OCI-LY1 (cell line): ENCODE data around the gene SLC13A5.
A peak's percentile ranks its signal among the peaks of the same experiment; 100 is the strongest.
"Not testable (repeated sequence)": the region's sequence is repeated elsewhere in the genome, so short reads cannot be mapped to it uniquely, and the experiment has no call there.

Source experiments
- H2AFZ ChIP-seq: fragments of 200-600 bp; sonication (generic), shearing (Covaris generic); 2 replicates; pipeline ENCODE4 v1.6.0; 2014; ENCODE audit warnings: antibody characterized with exemption, mild to moderate bottlenecking, low read length
- H3F3A ChIP-seq: fragments of 200-600 bp; sonication (generic), shearing (Covaris generic); 2 replicates; pipeline ENCODE4 v1.6.0; 2014; ENCODE audit warnings: mild to moderate bottlenecking, antibody characterized with exemption, low read length, moderate library complexity; ENCODE audit not compliant: insufficient read depth
- H3K27ac ChIP-seq: fragments of 200-600 bp; sonication (generic); 2 replicates; pipeline ENCODE4 v1.5.1; 2014; ENCODE audit warnings: low read length, mixed run types, mild to moderate bottlenecking, low read depth; ENCODE audit not compliant: poor library complexity, severe bottlenecking
- H3K27me3 ChIP-seq: fragments of 200-600 bp; sonication (generic); 2 replicates; pipeline ENCODE4 v1.6.0; 2014; ENCODE audit warnings: antibody characterized with exemption, mild to moderate bottlenecking, low read length, moderate library complexity; ENCODE audit not compliant: insufficient read depth
- H3K36me3 ChIP-seq: fragments of 200-600 bp; sonication (generic); 2 replicates; pipeline ENCODE4 v1.6.1; 2014; ENCODE audit warnings: mild to moderate bottlenecking, antibody characterized with exemption, low read length, moderate library complexity, mixed read lengths; ENCODE audit not compliant: insufficient read depth
- H3K4me1 ChIP-seq: fragments of 200-600 bp; sonication (generic); 2 replicates; pipeline ENCODE4 v1.5.1; 2014; ENCODE audit warnings: mild to moderate bottlenecking, low read length, moderate library complexity; ENCODE audit not compliant: insufficient read depth, severe bottlenecking
- H3K4me2 ChIP-seq: fragments of 200-600 bp; sonication (generic), shearing (Covaris generic); 2 replicates; pipeline ENCODE4 v1.6.1; 2014; ENCODE audit warnings: low read length
- H3K4me3 ChIP-seq: fragments of 200-600 bp; sonication (generic); 2 replicates; pipeline ENCODE4 v1.5.1; 2014; ENCODE audit warnings: low read length, low read depth, mild to moderate bottlenecking, mixed read lengths; ENCODE audit not compliant: poor library complexity, severe bottlenecking
- H3K79me2 ChIP-seq: fragments of 200-600 bp; shearing (Covaris generic); 2 replicates; pipeline ENCODE4 v1.6.1; 2016; ENCODE audit warnings: mixed run types, low read length, mixed read lengths; ENCODE audit not compliant: insufficient read depth
- H3K9ac ChIP-seq: fragments of 200-600 bp; sonication (generic), shearing (Covaris generic); 2 replicates; pipeline ENCODE4 v1.6.1; 2014; ENCODE audit warnings: mild to moderate bottlenecking, low read length, mixed read lengths
- H3K9me2 ChIP-seq: fragments of 200-600 bp; sonication (generic), shearing (Covaris generic); 2 replicates; pipeline ENCODE4 v1.6.1; 2014; ENCODE audit warnings: low read depth, mild to moderate bottlenecking, low read length, mixed read lengths
- H3K9me3 ChIP-seq: fragments of 200-600 bp; shearing (Covaris generic); 2 replicates; pipeline ENCODE4 v1.6.1; 2014; ENCODE audit warnings: low read length, mixed read lengths
- H4K20me1 ChIP-seq: fragments of 200-600 bp; sonication (generic), shearing (Covaris generic); 2 replicates; pipeline ENCODE4 v1.6.0; 2016; ENCODE audit warnings: mild to moderate bottlenecking, low read length; ENCODE audit not compliant: insufficient read depth
- CTCF ChIP-seq: fragments of 200-600 bp; sonication (generic), shearing (Covaris generic); IDR thresholded peaks from 2 replicates; pipeline ENCODE4 v1.5.1; 2017; ENCODE audit warnings: mild to moderate bottlenecking, antibody characterized with exemption, low read length, moderate library complexity, mixed read lengths
- EZH2 ChIP-seq: fragments of 200-600 bp; sonication (generic), shearing (Covaris generic); IDR thresholded peaks from 2 replicates; pipeline ENCODE4 v1.8.0; 2017; ENCODE audit warnings: borderline replicate concordance, mixed run types, mild to moderate bottlenecking, antibody characterized with exemption, low read length, moderate library complexity, mixed read lengths

Gene SLC13A5

DNA sequence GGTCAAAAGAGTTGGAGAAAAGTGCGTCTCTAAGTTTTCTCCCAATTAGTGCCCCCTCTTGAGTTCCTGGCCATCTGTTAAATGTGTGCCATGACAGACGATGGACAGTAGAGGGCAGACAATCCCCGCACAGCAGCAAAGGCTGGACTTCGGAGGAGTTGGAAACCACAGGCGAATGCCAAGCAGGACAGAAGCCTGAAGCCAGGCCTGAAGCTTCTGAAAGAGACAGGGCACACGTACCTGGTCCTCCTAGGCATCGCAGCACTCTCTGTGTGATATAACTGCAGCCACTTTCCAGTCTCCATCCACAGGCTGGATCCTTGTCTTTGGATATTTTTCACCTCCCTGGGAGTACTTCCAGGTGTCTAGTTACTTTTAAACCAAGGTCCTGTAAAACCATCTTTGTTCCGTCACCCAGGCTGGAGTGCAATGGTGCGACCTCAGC lies 47.1 kb downstream of the SLC13A5 start:
- no peak for TF ChIP-seq EZH2
- peak; percentile 75 for TF ChIP-seq CTCF
- H2AFZ ChIP-seq, result no peak overlapping the region
- no peak overlapping the region for H3K27ac ChIP-seq
- no peaks in the 10 kb centered on the region for H3F3A ChIP-seq
- no peak overlapping the region for H3K9ac ChIP-seq
- H3K27me3 ChIP-seq, result no peaks in the 10 kb centered on the region
- H3K4me1 ChIP-seq, result peaks cover 5% of the 10 kb centered on the region
- H3K4me2 ChIP-seq, result no peak overlapping the region
- no peaks in the 10 kb centered on the region for H3K9me3 ChIP-seq
- no peak overlapping the region for H3K4me3 ChIP-seq
- no peaks in the 10 kb centered on the region for H3K9me2 ChIP-seq
- H3K36me3 ChIP-seq, result 0 out of 2 replicates have a peak, but pooled peaks cover 7% of the 10 kb centered on the region
- no peaks in the 10 kb centered on the region for H4K20me1 ChIP-seq
- no peaks in the 10 kb centered on the region for H3K79me2 ChIP-seq

- H3K4me3 ChIP-seq, H3K4me2 ChIP-seq, H3K79me2 ChIP-seq, H4K20me1 ChIP-seq, H3K9me2 ChIP-seq, H3K36me3 ChIP-seq, H3K9me3 ChIP-seq, H3F3A ChIP-seq, H3K27ac ChIP-seq, H2AFZ ChIP-seq, H3K27me3 ChIP-seq, H3K9ac ChIP-seq: not testable (repeated sequence)
- H3K4me1 ChIP-seq, result peaks cover 18% of the 10 kb centered on the region
Observed at GRCh38 chr17:6663200-6663599, 50.0 kb downstream of the SLC13A5 start.

DNA sequence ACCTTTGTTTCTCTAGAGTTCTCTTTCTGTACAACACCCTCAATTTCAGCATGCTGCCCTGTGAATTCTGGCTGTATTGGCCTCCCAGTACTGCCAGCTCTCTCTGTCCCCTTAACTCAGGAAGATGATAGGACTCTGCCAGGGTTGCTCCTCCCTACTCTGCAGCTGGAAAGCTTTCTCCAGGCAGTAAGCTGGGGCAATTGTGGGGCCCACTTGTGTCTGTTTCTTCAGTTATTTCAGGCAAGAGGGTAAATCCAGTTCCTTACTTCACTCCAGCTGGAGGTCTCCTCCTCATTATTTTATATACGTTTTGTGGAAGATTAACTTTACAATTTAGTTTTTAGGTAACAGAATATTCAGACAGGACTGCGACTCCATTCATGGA lies 51.7 kb downstream of the SLC13A5 start:
- Histone ChIP-seq H3K4me1 (peaks cover 27% of the 10 kb centered on the region), H3K9me3 (no peaks in the 10 kb centered on the region), H3K9ac (no peak overlapping the region), H3K9me2 (no peaks in the 10 kb centered on the region), H3K27me3 (no peaks in the 10 kb centered on the region), H3K36me3 (peaks cover 3% of the 10 kb centered on the region; the same call in 1 of the 2 replicates), H2AFZ (no peak overlapping the region), H3K4me2 (peak overlapping the region; percentile 17; the same call in 1 of the 2 replicates), H3K79me2 (no peaks in the 10 kb centered on the region), H3F3A (no peaks in the 10 kb centered on the region), H4K20me1 (no peaks in the 10 kb centered on the region), H3K27ac (no peak overlapping the region), H3K4me3 (no peak overlapping the region)
- no peak for TF ChIP-seq CTCF

DNA sequence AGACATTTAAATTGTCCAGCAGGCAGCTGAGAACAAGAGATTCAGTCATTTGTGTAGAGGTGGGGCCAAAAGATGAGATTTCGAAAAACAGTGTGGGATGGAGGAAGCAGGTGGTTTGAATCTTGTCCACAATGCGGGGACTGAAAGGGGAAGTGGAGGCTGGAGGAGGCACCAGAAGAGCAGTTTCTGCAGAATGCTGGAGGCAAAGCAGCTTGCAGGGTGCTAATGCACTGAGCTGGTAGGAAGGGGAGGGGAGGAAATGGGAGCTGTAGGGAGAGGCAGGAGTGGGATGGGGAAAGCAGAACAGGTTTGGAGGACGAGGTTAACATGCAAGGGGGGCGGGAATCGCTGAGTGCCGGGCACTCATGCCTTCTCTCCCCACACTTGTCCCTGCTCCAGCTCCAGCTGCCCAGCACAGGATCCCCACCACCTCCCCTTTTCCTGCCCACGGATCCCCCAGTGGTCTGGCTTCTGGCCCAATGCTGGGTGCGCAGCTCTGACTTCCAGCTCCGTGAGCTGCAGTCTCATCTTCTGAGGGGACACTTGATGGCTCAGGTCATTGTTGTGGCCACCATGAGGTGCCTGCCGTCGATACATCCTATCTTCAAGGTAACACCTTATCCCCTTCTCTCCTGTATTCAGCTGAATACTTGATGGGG lies 52.2 kb downstream of the SLC13A5 start:
- peak overlapping the region; percentile 29 for H3K4me3 ChIP-seq
- no peaks in the 10 kb centered on the region for H3K27me3 ChIP-seq
- no peaks in the 10 kb centered on the region for H3F3A ChIP-seq
- no peaks in the 10 kb centered on the region for H3K79me2 ChIP-seq
- H3K9me2 ChIP-seq, result no peaks in the 10 kb centered on the region
- H4K20me1 ChIP-seq, result no peaks in the 10 kb centered on the region
- peaks cover 3% of the 10 kb centered on the region; the same call in 1 of the 2 replicates for H3K36me3 ChIP-seq
- H3K4me2 ChIP-seq, result peak overlapping the region; percentile 17; the same call in 1 of the 2 replicates
- H3K9me3 ChIP-seq, result no peaks in the 10 kb centered on the region
- peaks cover 27% of the 10 kb centered on the region for H3K4me1 ChIP-seq
- H3K9ac ChIP-seq, result no peak overlapping the region
- no peak for TF ChIP-seq CTCF
- TF ChIP-seq EZH2, result no peak
- H2AFZ ChIP-seq, result no peak overlapping the region
- H3K27ac ChIP-seq, result peak overlapping the region; percentile 30
